ENCODE results near the gene EFCC1. TPM values are rescaled to one million over a fixed set of nuclear protein-coding genes. Genes with fewer than 3 reads are reported as not detected.

Gene EFCC1
- total and polyA plus RNA-seq, 2 of the 8 experiments (the other 6 are each of a cell fraction or from before 2014, with no cell fraction given) = 0.14 to 0.37 TPM

GRCh38 chr3:128996200-128996599 is 4.9 kb upstream of the EFCC1 start:
- H4K5ac ChIP-seq (ENCODE audit: insufficient read length, low read depth, low read length) = no peak overlapping the region
- FAIRE-seq = no peak
- DNase-seq (ENCODE audit: low read depth in 1 of 2, low spot score in 2 of 2) = no peak
- H3K23ac ChIP-seq (ENCODE audit: insufficient read length) = no peak overlapping the region
- H3K27ac ChIP-seq (ENCODE audit: low read depth, low read length) = no peak overlapping the region
- no peak overlapping the region for H3K4ac ChIP-seq (replicated peaks; ENCODE audit: insufficient read length, low read depth, low read length)
- no peak overlapping the region for H2AFZ ChIP-seq (ENCODE audit: low read length)
- no peak overlapping the region for H3K14ac ChIP-seq (ENCODE audit: insufficient read length)
- H2BK120ac ChIP-seq (replicated peaks; ENCODE audit: low read depth, low read length) = no peak overlapping the region
- H3K4me3 ChIP-seq (ENCODE audit: extremely low read depth in 1 of 4, insufficient read depth in 2 of 4, low read depth in 3 of 4, low read length in 4 of 4) = no peak overlapping the region
- H3K4me1 ChIP-seq (replicated peaks in 1 of 4; ENCODE audit: control insufficient read depth in 3 of 4, insufficient read depth in 4 of 4, low read length in 3 of 4) = peaks cover 7 to 23% (median 18%) of the 10 kb centered on the region in 4 experiments
- H3K79me1 ChIP-seq (ENCODE audit: low read depth, low read length) = no peaks in the 10 kb centered on the region
- no peaks in the 10 kb centered on the region for H3K36me3 ChIP-seq (ENCODE audit: control insufficient read depth in 2 of 4, insufficient read depth in 4 of 4, low read length in 3 of 4)
- H3K9ac ChIP-seq (replicated peaks in 1 of 4; ENCODE audit: extremely low read depth in 1 of 4, low read depth in 3 of 4, low read length in 3 of 4) = no peak overlapping the region
- H2AK5ac ChIP-seq (ENCODE audit: low read depth, low read length) = no peak overlapping the region
- H2BK5ac ChIP-seq (ENCODE audit: low read depth, low read length) = no peak overlapping the region
- no peak overlapping the region for H4K91ac ChIP-seq (replicated peaks; ENCODE audit: insufficient read length, low read length)
- WGBS, 2 experiments (ENCODE audit: extremely low coverage in 1 of 2, insufficient coverage in 1 of 2, insufficient read length in 1 of 2, insufficient replicate concordance in 2 of 2, low coverage in 1 of 2, low lambda C conversion rate in 2 of 2, missing lambda C conversion rate in 1 of 2) = 88% methylated on average over 1 of the region's 1 CpG; no CpG with 5 or more reads in 1 of the 2 experiments
- H4K8ac ChIP-seq (ENCODE audit: extremely low read depth, insufficient read depth, low read length) = no peak overlapping the region
- peaks cover 14% of the 10 kb centered on the region; the same call in 1 of the 2 replicates for H3K23me2 ChIP-seq (ENCODE audit: low read depth, low read length)
- peaks cover 16 to 36% (median 33%) of the 10 kb centered on the region in 4 experiments for H3K27me3 ChIP-seq (replicated peaks in 1 of 4; ENCODE audit: control insufficient read depth in 3 of 4, extremely low read depth in 1 of 4, insufficient read depth in 3 of 4, low read length in 3 of 4)
- no peak overlapping the region for H3K18ac ChIP-seq (ENCODE audit: extremely low read depth, low read length)
- no peak overlapping the region for H3K4me2 ChIP-seq (ENCODE audit: insufficient read depth in 1 of 2, low read depth in 2 of 2, low read length in 2 of 2)
- H3K9me3 ChIP-seq (ENCODE audit: insufficient read depth in 2 of 2, low read depth in 1 of 2, low read length in 1 of 2) = no peaks in the 10 kb centered on the region
- no peak overlapping the region for H2BK20ac ChIP-seq (ENCODE audit: low read length)
- peak overlapping the region; percentile 22; the same call in 1 of the 2 replicates for H2BK12ac ChIP-seq (ENCODE audit: low read depth, low read length)
- POLR2A ChIA-PET (ENCODE audit: partially characterized antibody) = no interaction called here
- H4K20me1 ChIP-seq (replicated peaks in 1 of 2; ENCODE audit: control insufficient read depth in 1 of 2, insufficient read depth in 2 of 2, low read length in 2 of 2) = no peaks in the 10 kb centered on the region
- no peaks in the 10 kb centered on the region for H3K79me2 ChIP-seq (ENCODE audit: control insufficient read depth in 1 of 2, insufficient read depth in 2 of 2, low read length in 2 of 2)
- H2BK15ac ChIP-seq (ENCODE audit: low read length) = no peak overlapping the region
- CTCF ChIA-PET (ENCODE audit: partially characterized antibody) = interaction anchor here (1.6 to 3.6 kb wide), 2 partner anchors 26 to 58 kb away, joined by 6 to 28 read pairs; no protein-coding TSS in a partner anchor
- H3K56ac ChIP-seq (replicated peaks; ENCODE audit: insufficient read length, low read depth, low read length) = no peak overlapping the region
- TF ChIP-seq SIRT6 (IDR thresholded peaks at IDR 0.05; ENCODE audit: low read length) = no peak
- no peak for TF ChIP-seq SP4 (IDR thresholded peaks at IDR 0.05; ENCODE audit: low read length)
- no peak for TF ChIP-seq EZH2 (IDR thresholded peaks at IDR 0.05; ENCODE audit: low read depth, low read length, severe bottlenecking)
- no peak for TF ChIP-seq KDM5A (IDR thresholded peaks at IDR 0.05; ENCODE audit: low read length)
- no peak for TF ChIP-seq SP1 (IDR thresholded peaks at IDR 0.05; ENCODE audit: low read depth, low read length)
- no peak for TF ChIP-seq KDM4A (IDR thresholded peaks at IDR 0.05; ENCODE audit: low read depth, low read length, severe bottlenecking)
- no peak for TF ChIP-seq RBBP5 (IDR thresholded peaks at IDR 0.05; ENCODE audit: borderline replicate concordance, low read depth, low read length)
- TF ChIP-seq ASH2L (IDR thresholded peaks at IDR 0.05; ENCODE audit: low read length) = no peak
